Neural cell (in vitro differentiated cells): ENCODE data around the gene UBTF. TPM values are rescaled to one million over a fixed set of nuclear protein-coding genes. Genes with fewer than 3 reads are reported as not detected.
A peak's percentile ranks its signal among the peaks of the same experiment; 100 is the strongest.

ENCODE experiments used
- H2AFZ ChIP-seq: fragments of 200-600, 300-800 bp; sonication (generic), shearing (Covaris generic); 2 replicates; pipeline ENCODE4 v1.6.0; 2014; ENCODE audit warnings: low read depth, mild to moderate bottlenecking, antibody characterized with exemption, low read length, moderate library complexity
- H3F3A ChIP-seq: fragments of 200-600 bp; shearing (Covaris generic); 2 replicates; pipeline ENCODE4 v1.6.1; 2016; ENCODE audit warnings: mild to moderate bottlenecking, moderate library complexity, mixed read lengths, antibody characterized with exemption, low read length; ENCODE audit not compliant: insufficient read depth, poor library complexity, severe bottlenecking
- H3K27ac ChIP-seq: fragments of 200-600, 300-800 bp; sonication (generic), shearing (Covaris generic); 2 replicates; pipeline ENCODE4 v1.5.1; 2014; ENCODE audit warnings: mild to moderate bottlenecking, low read length, moderate library complexity
- H3K27me3 ChIP-seq: fragments of 300-800, 200-600 bp; sonication (generic), shearing (Covaris generic); 2 replicates; pipeline ENCODE4 v1.6.0; 2014; ENCODE audit warnings: mild to moderate bottlenecking, low read depth, low read length, moderate library complexity; ENCODE audit not compliant: insufficient read depth
- H3K36me3 ChIP-seq: fragments of 300-800, 200-600 bp; sonication (generic), shearing (Covaris generic); 2 replicates; pipeline ENCODE4 v1.5.1; 2014; ENCODE audit warnings: mild to moderate bottlenecking, antibody characterized with exemption, low read length, moderate library complexity; ENCODE audit not compliant: insufficient read depth
- H3K4me2 ChIP-seq: fragments of 300-800, 200-600 bp; sonication (generic), shearing (Covaris generic); 2 replicates; pipeline ENCODE4 v1.6.0; 2014; ENCODE audit warnings: mild to moderate bottlenecking, low read length
- H3K4me3 ChIP-seq: fragments of 300-800, 200-600 bp; sonication (generic), shearing (Covaris generic); 2 replicates; pipeline ENCODE4 v1.5.1; 2014; ENCODE audit warnings: mild to moderate bottlenecking, low read length, moderate library complexity
- H3K79me2 ChIP-seq: fragments of 200-600 bp; shearing (Covaris generic); replicated peaks from 2 replicates; pipeline ENCODE4 v1.6.0; 2014; ENCODE audit warnings: mild to moderate bottlenecking, low read length, moderate library complexity; ENCODE audit not compliant: insufficient read depth
- H3K9ac ChIP-seq: fragments of 300-800, 200-600 bp; sonication (generic), shearing (Covaris generic); 2 replicates; pipeline ENCODE4 v1.6.1; 2016; ENCODE audit warnings: mild to moderate bottlenecking, low read length, mixed read lengths
- H3K9me2 ChIP-seq: fragments of 200-600 bp; shearing (Covaris generic); 2 replicates; pipeline ENCODE4 v1.6.1; 2016; ENCODE audit warnings: mild to moderate bottlenecking, low read length, mixed read lengths; ENCODE audit not compliant: insufficient read depth
- H3K9me3 ChIP-seq: fragments of 200-600, 300-800 bp; sonication (generic), shearing (Covaris generic); 2 replicates; pipeline ENCODE4 v1.6.1; 2016; ENCODE audit warnings: mild to moderate bottlenecking, mixed run types, low read length, moderate library complexity, mixed read lengths
- H4K20me1 ChIP-seq: fragments of 200-600 bp; shearing (Covaris generic); 2 replicates; pipeline ENCODE4 v1.6.1; 2016; ENCODE audit warnings: mild to moderate bottlenecking, mixed run types; ENCODE audit not compliant: insufficient read depth
- EP300 ChIP-seq: fragments of 450-650 bp; conservative IDR thresholded peaks from 2 replicates; pipeline ENCODE4 v1.6.1; 2014; ENCODE audit warnings: antibody characterized with exemption, mild to moderate bottlenecking, moderate library complexity; ENCODE audit not compliant: poor library complexity, severe bottlenecking
- EZH2 ChIP-seq: fragments of 200-600, 300-800 bp; shearing (Covaris generic), sonication (generic); IDR thresholded peaks from 2 replicates; pipeline ENCODE4 v1.6.1; 2014; ENCODE audit warnings: antibody characterized with exemption, low read length, borderline replicate concordance, mild to moderate bottlenecking; ENCODE audit not compliant: insufficient read depth, poor library complexity, severe bottlenecking
- MXI1 ChIP-seq: fragments of 450-650 bp; conservative IDR thresholded peaks from 2 replicates; pipeline ENCODE4 v1.6.1; 2014; ENCODE audit warnings: antibody characterized with exemption, mild to moderate bottlenecking; ENCODE audit not compliant: poor library complexity, severe bottlenecking
- POLR2AphosphoS5 ChIP-seq: IDR thresholded peaks from 2 replicates; pipeline ENCODE4 v1.6.1; 2012
- RAD21 ChIP-seq: fragments of 450-650 bp; conservative IDR thresholded peaks from 2 replicates; pipeline ENCODE4 v1.6.1; 2014; ENCODE audit warnings: antibody characterized with exemption, mild to moderate bottlenecking, moderate library complexity
- SMC3 ChIP-seq: fragments of 450-650 bp; conservative IDR thresholded peaks from 2 replicates; pipeline ENCODE4 v1.6.1; 2014; ENCODE audit warnings: antibody characterized with exemption, mild to moderate bottlenecking, moderate library complexity; ENCODE audit not compliant: poor library complexity
- TAF1 ChIP-seq: IDR thresholded peaks from 2 replicates; pipeline ENCODE4 v1.6.1; 2012; ENCODE audit warnings: low read depth
- polyA plus RNA-seq: library from polyadenylated mRNA; depleted of rRNA; stranded (reverse); fragments of >200 nt; gene quantifications from 2 replicates; pipeline ENCODE4 v1.2.3, GENCODE V29; 2014
- TF ChIP-seq, protein P1 (sequence below): IDR thresholded peaks from 2 replicates; pipeline ENCODE4 v1.6.1; 2012; ENCODE audit warnings: borderline replicate concordance
- TF ChIP-seq, protein P2 (sequence below): fragments of 450-650 bp; IDR thresholded peaks from 2 replicates; pipeline ENCODE4 v1.5.1; 2014; ENCODE audit warnings: antibody characterized with exemption, mild to moderate bottlenecking, moderate library complexity; ENCODE audit not compliant: poor library complexity, severe bottlenecking

The UBTF gene
- polyA plus RNA-seq, 1 donor from 2014 or later = 73.8 TPM

DNA sequence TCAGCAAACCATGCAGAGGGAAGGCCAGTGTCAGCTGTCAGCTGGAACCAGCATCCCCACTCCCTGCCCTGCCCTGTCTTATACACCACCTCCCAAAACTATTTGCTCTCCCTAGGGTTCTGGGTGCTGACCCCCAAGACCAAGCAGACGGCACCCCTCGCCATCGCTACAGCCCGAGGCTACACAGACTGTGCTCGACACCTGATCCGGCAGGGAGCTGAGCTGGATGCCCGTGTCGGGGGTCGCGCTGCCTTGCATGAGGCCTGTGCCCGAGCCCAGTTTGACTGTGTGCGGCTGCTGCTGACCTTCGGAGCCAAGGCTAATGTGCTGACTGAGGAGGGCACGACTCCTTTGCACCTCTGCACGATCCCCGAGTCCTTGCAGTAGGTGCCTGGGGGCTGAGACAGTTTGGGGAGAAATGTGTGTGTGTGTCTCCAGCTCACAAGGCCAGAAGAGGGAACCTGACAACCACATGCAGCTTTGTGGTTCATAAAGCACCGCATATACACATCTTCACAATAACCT lies 47.5 kb downstream of the UBTF start:
- H3K4me2 ChIP-seq = no peak overlapping the region
- no peak overlapping the region for H3K4me3 ChIP-seq
- TF ChIP-seq EZH2 (no peak), RAD21 (no peak), TAF1 (no peak), MXI1 (no peak), POLR2AphosphoS5 (no peak), EP300 (no peak), SMC3 (no peak)
- TF ChIP-seq, protein P1, sequence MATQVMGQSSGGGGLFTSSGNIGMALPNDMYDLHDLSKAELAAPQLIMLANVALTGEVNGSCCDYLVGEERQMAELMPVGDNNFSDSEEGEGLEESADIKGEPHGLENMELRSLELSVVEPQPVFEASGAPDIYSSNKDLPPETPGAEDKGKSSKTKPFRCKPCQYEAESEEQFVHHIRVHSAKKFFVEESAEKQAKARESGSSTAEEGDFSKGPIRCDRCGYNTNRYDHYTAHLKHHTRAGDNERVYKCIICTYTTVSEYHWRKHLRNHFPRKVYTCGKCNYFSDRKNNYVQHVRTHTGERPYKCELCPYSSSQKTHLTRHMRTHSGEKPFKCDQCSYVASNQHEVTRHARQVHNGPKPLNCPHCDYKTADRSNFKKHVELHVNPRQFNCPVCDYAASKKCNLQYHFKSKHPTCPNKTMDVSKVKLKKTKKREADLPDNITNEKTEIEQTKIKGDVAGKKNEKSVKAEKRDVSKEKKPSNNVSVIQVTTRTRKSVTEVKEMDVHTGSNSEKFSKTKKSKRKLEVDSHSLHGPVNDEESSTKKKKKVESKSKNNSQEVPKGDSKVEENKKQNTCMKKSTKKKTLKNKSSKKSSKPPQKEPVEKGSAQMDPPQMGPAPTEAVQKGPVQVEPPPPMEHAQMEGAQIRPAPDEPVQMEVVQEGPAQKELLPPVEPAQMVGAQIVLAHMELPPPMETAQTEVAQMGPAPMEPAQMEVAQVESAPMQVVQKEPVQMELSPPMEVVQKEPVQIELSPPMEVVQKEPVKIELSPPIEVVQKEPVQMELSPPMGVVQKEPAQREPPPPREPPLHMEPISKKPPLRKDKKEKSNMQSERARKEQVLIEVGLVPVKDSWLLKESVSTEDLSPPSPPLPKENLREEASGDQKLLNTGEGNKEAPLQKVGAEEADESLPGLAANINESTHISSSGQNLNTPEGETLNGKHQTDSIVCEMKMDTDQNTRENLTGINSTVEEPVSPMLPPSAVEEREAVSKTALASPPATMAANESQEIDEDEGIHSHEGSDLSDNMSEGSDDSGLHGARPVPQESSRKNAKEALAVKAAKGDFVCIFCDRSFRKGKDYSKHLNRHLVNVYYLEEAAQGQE = no peak
- TF ChIP-seq, protein P2, sequence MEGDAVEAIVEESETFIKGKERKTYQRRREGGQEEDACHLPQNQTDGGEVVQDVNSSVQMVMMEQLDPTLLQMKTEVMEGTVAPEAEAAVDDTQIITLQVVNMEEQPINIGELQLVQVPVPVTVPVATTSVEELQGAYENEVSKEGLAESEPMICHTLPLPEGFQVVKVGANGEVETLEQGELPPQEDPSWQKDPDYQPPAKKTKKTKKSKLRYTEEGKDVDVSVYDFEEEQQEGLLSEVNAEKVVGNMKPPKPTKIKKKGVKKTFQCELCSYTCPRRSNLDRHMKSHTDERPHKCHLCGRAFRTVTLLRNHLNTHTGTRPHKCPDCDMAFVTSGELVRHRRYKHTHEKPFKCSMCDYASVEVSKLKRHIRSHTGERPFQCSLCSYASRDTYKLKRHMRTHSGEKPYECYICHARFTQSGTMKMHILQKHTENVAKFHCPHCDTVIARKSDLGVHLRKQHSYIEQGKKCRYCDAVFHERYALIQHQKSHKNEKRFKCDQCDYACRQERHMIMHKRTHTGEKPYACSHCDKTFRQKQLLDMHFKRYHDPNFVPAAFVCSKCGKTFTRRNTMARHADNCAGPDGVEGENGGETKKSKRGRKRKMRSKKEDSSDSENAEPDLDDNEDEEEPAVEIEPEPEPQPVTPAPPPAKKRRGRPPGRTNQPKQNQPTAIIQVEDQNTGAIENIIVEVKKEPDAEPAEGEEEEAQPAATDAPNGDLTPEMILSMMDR = no peak
- no peaks in the 10 kb centered on the region for H3K79me2 ChIP-seq
- H2AFZ ChIP-seq = no peak overlapping the region
- no peak overlapping the region for H3K27ac ChIP-seq
- H3F3A ChIP-seq = no peaks in the 10 kb centered on the region
- no peaks in the 10 kb centered on the region for H4K20me1 ChIP-seq
- H3K9ac ChIP-seq = no peak overlapping the region
- H3K9me2 ChIP-seq = no peaks in the 10 kb centered on the region
- H3K27me3 ChIP-seq = no peaks in the 10 kb centered on the region
- H3K36me3 ChIP-seq = no peaks in the 10 kb centered on the region
- H3K9me3 ChIP-seq = no peaks in the 10 kb centered on the region

DNA sequence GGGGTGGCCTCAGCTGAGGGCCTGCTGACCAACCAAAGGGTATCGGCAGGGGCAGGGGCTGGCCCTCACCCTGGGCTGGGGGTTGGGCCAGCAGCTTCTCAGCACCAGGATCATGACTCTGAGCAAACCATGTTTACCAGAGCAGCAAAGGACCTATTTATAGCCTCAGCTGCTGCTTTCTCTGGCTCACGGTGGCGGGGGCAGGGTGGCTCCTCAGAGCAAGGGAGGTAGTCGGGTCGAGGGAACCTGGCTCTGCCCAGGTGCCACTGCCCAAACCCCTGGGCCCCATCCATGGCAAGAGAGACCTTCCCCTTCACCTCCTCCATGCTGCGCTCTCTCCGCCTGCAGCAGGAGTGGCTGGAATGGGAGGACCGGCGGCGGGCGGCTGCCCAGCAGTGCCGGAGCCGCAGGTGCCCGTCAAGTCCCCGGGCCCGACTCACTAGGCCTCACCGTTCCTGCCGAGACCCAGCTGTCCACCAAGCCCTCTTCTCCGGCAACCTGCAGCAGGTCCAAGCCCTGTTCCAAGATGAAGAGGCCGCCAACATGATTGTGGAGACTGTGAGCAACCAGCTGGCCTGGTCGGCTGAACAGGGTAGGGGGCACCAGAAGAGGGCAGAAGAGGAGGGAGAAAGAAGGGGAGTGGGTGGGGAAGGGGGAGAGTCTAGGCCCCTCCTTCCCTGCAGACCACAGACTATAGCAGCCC lies 48.8 kb downstream of the UBTF start, which contains the start of gene ASB16:
TSS of gene ASB16 (plus strand) at position 206 of the 703 bp plus-strand sequence. CDS start at position 292, 86 bp downstream.
- Histone ChIP-seq H3K4me3 (no peak within 1 kb of the TSS), H3K36me3 (no peaks in the 10 kb centered on the region), H3K9me2 (no peaks in the 10 kb centered on the region), H3K79me2 (no peaks in the 10 kb centered on the region), H3K4me2 (no peak within 1 kb of the TSS), H3K27me3 (no peaks in the 10 kb centered on the region), H3K9ac (peak within 1 kb of the TSS; percentile 2), H3K9me3 (no peaks in the 10 kb centered on the region), H3K27ac (no peak within 1 kb of the TSS), H4K20me1 (no peaks in the 10 kb centered on the region), H2AFZ (no peak within 1 kb of the TSS), H3F3A (no peaks in the 10 kb centered on the region)
- TF ChIP-seq, protein P1 = no peak
- TF ChIP-seq TAF1 = no peak
- TF ChIP-seq RAD21 = no peak
- no peak for TF ChIP-seq EZH2
- TF ChIP-seq, protein P2 = no peak
- TF ChIP-seq MXI1 = no peak
